Pancreas (tissue), 10 donors: ENCODE data around the gene PODNL1. TPM values are rescaled to one million over a fixed set of nuclear protein-coding genes. Genes with fewer than 3 reads are reported as not detected.
A peak's percentile ranks its signal among the peaks of the same experiment; 100 is the strongest.

ENCODE experiments used
- ATAC-seq, 4 donors: fragments of 200-7000 bp; cut with Tn5 transposase; one replicate each; pipeline versions ENCODE4 v1.8.0 to v1.9.1; 2020; ENCODE audit warnings: mild to moderate bottlenecking in 4 of 4, moderate library complexity in 4 of 4
- DNase-seq, 6 donors: peaks; one replicate each; pipeline ENCODE4 v3.0.0-alpha.2; 2020
- FAIRE-seq: peaks from 2 replicates; lab custom pipeline; 2012; peaks lifted over from hg19 to GRCh38; lab: Jason Lieb, UNC
- H3K27ac ChIP-seq, 4 donors: fragments of 200-600 bp; sonication (generic); 1 replicate in 3 of 4; 2 replicates in 1 of 4; pipeline versions ENCODE4 v1.5.0 to v1.8.0; 2020
- H3K27me3 ChIP-seq, 4 donors: fragments of 200-600 bp; one replicate each; pipeline ENCODE4 v1.8.0; 2021
- H3K36me3 ChIP-seq, 3 donors: fragments of 200-600 bp; sonication (generic) in 1 of 3; one replicate each; pipeline versions ENCODE4 v1.5.0 to v1.8.0; 2020 to 2021
- H3K4me1 ChIP-seq, 3 donors: fragments of 200-600 bp; one replicate each; pipeline ENCODE4 v1.8.0; 2021
- H3K4me3 ChIP-seq, 4 donors: fragments of 200-600 bp; sonication (generic) in 2 of 4; one replicate each; pipeline versions ENCODE4 v1.5.0 to v1.8.0; 2020 to 2021
- H3K9me3 ChIP-seq, 4 donors: fragments of 200-600 bp; one replicate each; pipeline ENCODE4 v1.8.0; 2021
- CTCF ChIP-seq, 4 donors: fragments of 200-600 bp; sonication (generic) in 3 of 4; IDR thresholded peaks; one replicate each; pipeline versions ENCODE4 v1.5.0 to v1.8.0; 2021; ENCODE audit warnings: antibody characterized with exemption in 4 of 4
- WGBS, 2 donors: extraction: QIAGEN DNeasy Blood & Tissue Kit; methylation state at CpG; one replicate each; pipeline ENCODE4 v1.1.7; 2013; 5-methylcytosine and 5-hydroxymethylcytosine counted together
- intact Hi-C, 3 donors: fragments of 100-400 bp; cut with DNase I; formaldehyde crosslinking; loops; one replicate each; pipeline versions ENCODE4 v1.11.1 to v1.14.2; 2022
- polyA plus RNA-seq, 2 donors: library from polyadenylated mRNA; stranded (reverse); fragments of 200-250 nt; gene quantifications; one replicate each; pipeline ENCODE4 v1.2.3, GENCODE V29; 2013
- total RNA-seq, 6 donors: library from RNA; stranded (reverse); fragmentation: NEBNext Ultra II Directional in 4 of 6; extraction: Animal tissue kit (Norgen Biotek cat#: 25700) in 4 of 6; gene quantifications; one replicate each; pipeline versions ENCODE4 v1.2.1 to v1.2.4, GENCODE V29; 2021 to 2023
- donor health status: healthy with polysubstance abuse.
- donor health status: DM: no; HTN: no; CAD: no; lungs with moderate emphysema.
- donor health status: DM: no; HTN: no; CAD: no.
- donor health status: control.
- donor health status: control.
- donor health status: Bipolar disorder and iron deficiency.
- donor health status: DM: yes; HTN: yes; CAD: no.
- donor health status: DM: no; HTN: no; CAD: no.
- donor health status: DM: no; HTN: no; CAD: no.
- donor health status: DM: yes; HTN: yes; CAD: no.

The PODNL1 gene
- total and polyA plus RNA-seq, 8 donors = 0.25 to 2.0 (median 0.74) TPM; not detected in 2

GRCh38 chr19:13959141-13959961 is 21.1 kb upstream of the PODNL1 start:
- Histone ChIP-seq H3K27ac (no peak overlapping the region), H3K4me3 (no peak overlapping the region), H3K9me3 (no peaks in the 10 kb centered on the region), H3K4me1 (no peaks in the 10 kb centered on the region), H3K27me3 (no peaks in the 10 kb centered on the region), H3K36me3 (peaks cover 5 to 52% (median 11%) of the 10 kb centered on the region in 3 donors)
- DNase-seq = peak in 2 of 6 donors; percentile 40 to 70
- no peak for TF ChIP-seq CTCF (IDR thresholded peaks at IDR 0.05)
- 87 to 88% methylated on average over 38 to 41 of the region's 41 CpGs for WGBS, 2 donors
- intact Hi-C loops = no loop called here
- FAIRE-seq = no peak
- peak in 1 of 4 donors; percentile 2 for ATAC-seq

GRCh38 chr19:13958043-13958442 is 19.8 kb upstream of the PODNL1 start:
- H3K9me3 ChIP-seq = no peaks in the 10 kb centered on the region
- FAIRE-seq = no peak
- no peak for DNase-seq
- TF ChIP-seq CTCF (IDR thresholded peaks at IDR 0.05) = no peak
- ATAC-seq = no peak
- H3K4me1 ChIP-seq = peaks cover 4 to 8% (median 8%) of the 10 kb centered on the region in 3 donors
- 74 to 82% methylated on average over 12 of the region's 12 CpGs for WGBS, 2 donors
- intact Hi-C loops = no loop called here
- H3K27ac ChIP-seq = no peak overlapping the region
- H3K27me3 ChIP-seq = no peaks in the 10 kb centered on the region
- no peak overlapping the region for H3K4me3 ChIP-seq
- H3K36me3 ChIP-seq = peaks cover 5 to 43% (median 8%) of the 10 kb centered on the region in 3 donors

GRCh38 chr19:13957051-13957450 is 18.8 kb upstream of the PODNL1 start:
- DNase-seq = no peak
- Histone ChIP-seq H3K27me3 (no peaks in the 10 kb centered on the region), H3K4me3 (no peak overlapping the region), H3K9me3 (no peaks in the 10 kb centered on the region), H3K4me1 (peaks cover 6 to 9% (median 8%) of the 10 kb centered on the region in 3 donors), H3K27ac (no peak overlapping the region), H3K36me3 (peaks cover 5 to 37% (median 8%) of the 10 kb centered on the region in 3 donors)
- no peak for FAIRE-seq
- no peak for TF ChIP-seq CTCF (IDR thresholded peaks at IDR 0.05)
- WGBS, 2 donors = 73 to 75% methylated on average over 8 of the region's 8 CpGs
- intact Hi-C loops = no loop called here
- no peak for ATAC-seq

GRCh38 chr19:13956365-13956744 is 18.1 kb upstream of the PODNL1 start:
- Histone ChIP-seq H3K4me3 (no peak overlapping the region), H3K27me3 (no peaks in the 10 kb centered on the region), H3K27ac (no peak overlapping the region), H3K4me1 (peaks cover 6 to 9% (median 8%) of the 10 kb centered on the region in 3 donors), H3K36me3 (peaks cover 5 to 37% (median 8%) of the 10 kb centered on the region in 3 donors), H3K9me3 (no peaks in the 10 kb centered on the region)
- WGBS, 2 donors = 95 to 99% methylated on average over 16 of the region's 16 CpGs
- no peak for TF ChIP-seq CTCF (IDR thresholded peaks at IDR 0.05)
- DNase-seq (no peak), FAIRE-seq (no peak), ATAC-seq (no peak)
- intact Hi-C loops = no loop called here
